Psoas muscle (tissue), 8 donors: ENCODE measurements around the gene ARHGEF28. TPM values are rescaled to one million over a fixed set of nuclear protein-coding genes. Genes with fewer than 3 reads are reported as not detected.

ENCODE experiments used
- ATAC-seq, 4 donors: fragments of 200-7000 bp; cut with Tn5 transposase; one replicate each; pipeline ENCODE4 v1.9.1; 2020; ENCODE audit warnings: moderate library complexity in 3 of 4, mild to moderate bottlenecking in 2 of 4
- DNase-seq, 2 donors: peaks; one replicate each; pipeline ENCODE4 v3.0.0-alpha.2; 2020
- H3K27ac ChIP-seq: fragments of 200-600 bp; one replicate; pipeline ENCODE4 v1.8.0; 2022
- H3K27me3 ChIP-seq, 3 donors: fragments of 200-600 bp in 1 of 3; one replicate each; pipeline versions ENCODE4 v1.6.1 to v1.8.0; 2013 to 2022; ENCODE audit warnings: low read length in 2 of 3, mild to moderate bottlenecking in 2 of 3, moderate library complexity in 1 of 3; ENCODE audit not compliant: insufficient read depth in 3 of 3
- H3K36me3 ChIP-seq, 2 donors: fragments of 200-600 bp in 1 of 2; one replicate each; pipeline versions ENCODE4 v1.6.1 to v1.8.0; 2013 to 2022; ENCODE audit warnings: low read depth in 1 of 2, mild to moderate bottlenecking in 1 of 2, moderate library complexity in 1 of 2; ENCODE audit not compliant: insufficient read depth in 1 of 2
- H3K4me1 ChIP-seq: fragments of 200-600 bp; one replicate; pipeline ENCODE4 v1.8.0; 2022
- H3K4me3 ChIP-seq: fragments of 200-600 bp; one replicate; pipeline ENCODE4 v1.8.0; 2022; ENCODE audit warnings: mild to moderate bottlenecking
- H3K9me3 ChIP-seq: fragments of 200-600 bp; one replicate; pipeline ENCODE4 v1.8.0; 2022
- CTCF ChIP-seq: fragments of 200-600 bp; IDR thresholded peaks from one replicate; pipeline ENCODE4 v1.8.0; 2022; ENCODE audit warnings: antibody characterized with exemption
- WGBS, 3 donors: extraction: QIAGEN DNeasy Blood & Tissue Kit; methylation state at CpG; one replicate each; pipeline versions ENCODE4 v1.1.6 to v1.1.7; 2013; 5-methylcytosine and 5-hydroxymethylcytosine counted together
- intact Hi-C, 2 donors: fragments of 100-400 bp; cut with DNase I; formaldehyde crosslinking; loops; one replicate each; pipeline versions ENCODE4 v1.11.0 to v1.14.2; 2022
- polyA plus RNA-seq, 3 donors: library from polyadenylated mRNA; stranded (reverse); fragments of 200-250 nt; gene quantifications; one replicate each; pipeline ENCODE4 v1.2.3, GENCODE V29; 2013
- total RNA-seq, 4 donors: library from RNA; stranded (reverse); fragmentation: NEBNext Ultra II Directional in 2 of 4; extraction: Animal tissue kit (Norgen Biotek cat#: 25700) in 2 of 4; gene quantifications; one replicate each; pipeline versions ENCODE4 v1.2.1 to v1.2.4, GENCODE V29; 2021 to 2023
- donor health status: healthy with polysubstance abuse.
- donor health status: DM: no; HTN: no; CAD: no; lungs with moderate emphysema.
- donor health status: Bipolar disorder and iron deficiency.
- donor health status: healthy.
- donor health status: DM: yes; HTN: yes; CAD: no.
- donor health status: DM: no; HTN: no; CAD: no.
- donor health status: DM: no; HTN: no; CAD: no.
- donor health status: DM: yes; HTN: yes; CAD: no.

ARHGEF28 gene
- total and polyA plus RNA-seq, 7 donors: 0.39 to 1.3 (median 1.00) TPM

DNA sequence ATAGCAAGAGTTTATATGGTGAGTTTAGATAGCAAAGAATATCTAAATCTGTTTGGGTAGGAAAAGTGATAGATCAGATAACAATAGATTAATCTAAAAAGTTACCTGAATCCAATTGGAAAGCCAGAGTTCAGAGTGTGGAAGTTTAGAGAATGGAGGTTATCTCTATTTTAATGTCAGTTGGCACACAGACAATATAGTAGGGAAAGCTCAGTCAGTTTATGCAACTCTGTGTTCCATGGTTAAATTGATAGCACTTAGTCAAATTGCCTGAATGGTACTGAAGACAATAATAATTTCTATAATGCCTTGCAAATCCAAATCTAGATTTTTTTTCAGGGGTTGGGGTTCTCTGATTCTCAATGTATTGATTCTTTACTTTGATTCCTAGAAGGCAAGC, 77.0 kb downstream of the ARHGEF28 start:
- no peaks in the 10 kb centered on the region for H3K9me3 ChIP-seq
- ATAC-seq (no peak), DNase-seq (no peak)
- no peak for TF ChIP-seq CTCF
- H3K27me3 ChIP-seq: no peaks in the 10 kb centered on the region
- H3K36me3 ChIP-seq: no peaks in the 10 kb centered on the region
- intact Hi-C loops: no loop called here
- H3K4me1 ChIP-seq: no peaks in the 10 kb centered on the region
- H3K27ac ChIP-seq: no peak overlapping the region
- H3K4me3 ChIP-seq: no peak overlapping the region

DNA sequence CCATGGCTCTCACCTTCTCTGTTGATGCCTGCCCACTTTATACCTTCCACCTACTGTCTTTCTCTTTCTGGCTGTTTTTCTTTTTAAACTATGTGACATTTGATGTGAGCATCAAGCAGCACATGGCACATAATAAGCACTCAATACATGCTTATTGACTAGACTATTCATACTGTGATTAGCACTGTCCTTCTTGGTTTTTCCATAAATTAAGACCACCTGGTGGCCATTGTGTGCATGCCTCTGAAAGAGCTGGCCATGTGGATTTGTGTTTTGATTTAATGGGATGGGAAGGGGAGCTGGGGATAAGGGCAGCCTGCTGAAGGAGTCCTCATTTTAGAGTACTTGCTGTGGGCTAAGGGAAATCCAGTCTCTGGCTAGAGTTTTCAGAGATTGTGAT, 79.4 kb downstream of the ARHGEF28 start:
- Histone ChIP-seq H3K36me3 (no peaks in the 10 kb centered on the region), H3K9me3 (no peaks in the 10 kb centered on the region), H3K27me3 (no peaks in the 10 kb centered on the region), H3K4me1 (no peaks in the 10 kb centered on the region), H3K4me3 (no peak overlapping the region), H3K27ac (no peak overlapping the region)
- intact Hi-C loops: no loop called here
- no peak for ATAC-seq
- no peak for DNase-seq
- TF ChIP-seq CTCF: no peak

DNA sequence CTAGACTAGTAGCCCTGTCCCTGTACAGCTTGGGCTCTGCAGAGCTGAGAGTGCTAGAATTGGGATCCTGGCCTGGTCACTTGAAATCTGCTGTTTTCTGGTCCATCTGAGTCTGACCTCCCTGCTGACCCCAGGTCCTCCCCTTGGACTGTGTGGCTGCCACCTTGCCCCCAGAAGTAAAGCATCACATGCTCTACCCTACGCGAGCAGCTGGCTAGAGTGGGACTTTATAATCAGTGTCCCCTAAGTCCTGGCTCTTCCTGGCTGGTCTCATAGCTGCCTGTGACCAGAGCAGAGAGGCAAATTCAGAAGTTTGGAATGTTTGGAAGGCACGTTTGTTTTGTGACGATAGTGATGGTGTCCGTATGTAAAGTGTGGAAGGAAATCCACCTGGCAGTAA, 81.0 kb downstream of the ARHGEF28 start:
- DNase-seq (no peak), ATAC-seq (no peak)
- intact Hi-C loops: no loop called here
- Histone ChIP-seq H3K27me3 (no peaks in the 10 kb centered on the region), H3K4me1 (no peaks in the 10 kb centered on the region), H3K27ac (no peak overlapping the region), H3K4me3 (no peak overlapping the region), H3K36me3 (no peaks in the 10 kb centered on the region), H3K9me3 (no peaks in the 10 kb centered on the region)
- 72 to 77% (median 76%) methylated on average over 5 of the region's 5 CpGs for WGBS, 3 donors
- no peak for TF ChIP-seq CTCF

- 85 to 92% (median 87%) methylated on average over 5 of the region's 5 CpGs for WGBS, 3 donors
- no peak for TF ChIP-seq CTCF
- DNase-seq: no peak
- no peak for ATAC-seq
- Histone ChIP-seq H3K4me1 (no peaks in the 10 kb centered on the region), H3K4me3 (no peak overlapping the region), H3K36me3 (no peaks in the 10 kb centered on the region), H3K9me3 (no peaks in the 10 kb centered on the region), H3K27ac (no peak overlapping the region), H3K27me3 (no peaks in the 10 kb centered on the region)
- intact Hi-C loops: no loop called here
Measured at GRCh38 chr5:73709536-73710129, 83.6 kb downstream of the ARHGEF28 start.

- no peak overlapping the region for H3K27ac ChIP-seq
- intact Hi-C loops: no loop called here
- DNase-seq (no peak), ATAC-seq (no peak)
- H3K27me3 ChIP-seq: no peaks in the 10 kb centered on the region
- TF ChIP-seq CTCF: no peak
- H3K36me3 ChIP-seq: no peaks in the 10 kb centered on the region
- no peak overlapping the region for H3K4me3 ChIP-seq
- no peaks in the 10 kb centered on the region for H3K4me1 ChIP-seq
- H3K9me3 ChIP-seq: no peaks in the 10 kb centered on the region
- WGBS, 3 donors: 93 to 98% (median 96%) methylated on average over 3 of the region's 3 CpGs
Measured at GRCh38 chr5:73716284-73716808, 90.3 kb downstream of the ARHGEF28 start.
